Gastrocnemius medialis (tissue), 4 donors: ENCODE data around the gene LPAR4. TPM values are rescaled to one million over a fixed set of nuclear protein-coding genes. Genes with fewer than 3 reads are reported as not detected.

Experiments used
- ATAC-seq, 2 donors: fragments of 150-250 bp; one replicate each; pipeline ENCODE4 v1.9.1; 2016
- DNase-seq, 2 donors: peaks; one replicate each; pipeline ENCODE4 v3.0.0-alpha.2; 2019
- H3K27ac ChIP-seq, 4 donors: fragments of 200-600 bp; sonication (generic); 1 replicate in 1 of 4; 2 replicates in 3 of 4; pipeline ENCODE4 v1.5.1; 2016 to 2018; ENCODE audit warnings: mild to moderate bottlenecking in 2 of 4, moderate library complexity in 1 of 4
- H3K27me3 ChIP-seq, 3 donors: fragments of 200-600 bp; sonication (generic) in 2 of 3; 1 replicate in 1 of 3; 2 replicates in 2 of 3; pipeline versions ENCODE4 v1.5.1 to v1.6.0; 2016 to 2019; ENCODE audit warnings: mild to moderate bottlenecking in 1 of 3, moderate library complexity in 1 of 3
- H3K36me3 ChIP-seq, 2 donors: fragments of 200-600 bp; sonication (generic) in 1 of 2; one replicate each; pipeline ENCODE4 v1.5.1; 2017 to 2018
- H3K4me1 ChIP-seq, 2 donors: fragments of 200-600 bp; sonication (generic) in 1 of 2; one replicate each; pipeline ENCODE4 v1.5.1; 2016 to 2017; ENCODE audit warnings: mild to moderate bottlenecking in 2 of 2
- H3K4me3 ChIP-seq, 4 donors: fragments of 200-600 bp; sonication (generic) in 3 of 4; 1 replicate in 1 of 4; 2 replicates in 3 of 4; pipeline ENCODE4 v1.5.1; 2016 to 2019; ENCODE audit warnings: mild to moderate bottlenecking in 2 of 4
- H3K9me3 ChIP-seq, 3 donors: fragments of 200-600 bp; sonication (generic) in 2 of 3; 1 replicate in 1 of 3; 2 replicates in 2 of 3; pipeline ENCODE4 v1.5.1; 2016 to 2019
- CTCF ChIP-seq, 5 experiments: fragments of 450-650 bp in 3 of 5; fragments of 200-600 bp in 2 of 5; sonication (generic) in 2 of 5; IDR thresholded peaks in 4 of 5; conservative IDR thresholded peaks in 1 of 5; 1 replicate in 4 of 5; 2 replicates in 1 of 5; pipeline ENCODE4 v1.5.1; 2016 to 2019; ENCODE audit warnings: antibody characterized with exemption in 5 of 5, mild to moderate bottlenecking in 3 of 5, moderate library complexity in 3 of 5
- POLR2A ChIP-seq, 2 donors: fragments of 450-650 bp; IDR thresholded peaks; one replicate each; pipeline ENCODE4 v1.6.1; 2017; ENCODE audit warnings: antibody characterized with exemption in 2 of 2, mild to moderate bottlenecking in 2 of 2, moderate library complexity in 2 of 2
- in situ Hi-C, 4 donors: fragments of 200-750 bp; cut with MboI; loops; one replicate each; pipeline versions ENCODE4 v1.15.0 to v1.8.0; 2017; ENCODE audit warnings: low sequenced_read_pairs in 4 of 4
- intact Hi-C: fragments of 100-400 bp; cut with DNase I; formaldehyde crosslinking; loops from one replicate; pipeline ENCODE4 v1.15.1; 2023; ENCODE audit warnings: low total_unique reads
- total RNA-seq, 4 donors: library from RNA; depleted of rRNA; stranded (reverse); fragments of >200 nt; gene quantifications; one replicate each; pipeline versions ENCODE4 v1.1.0 to v1.2.3, GENCODE V29; 2016

The LPAR4 gene
- total RNA-seq, 4 donors from 2014 or later, result 0.22 TPM; not detected in 3

DNA sequence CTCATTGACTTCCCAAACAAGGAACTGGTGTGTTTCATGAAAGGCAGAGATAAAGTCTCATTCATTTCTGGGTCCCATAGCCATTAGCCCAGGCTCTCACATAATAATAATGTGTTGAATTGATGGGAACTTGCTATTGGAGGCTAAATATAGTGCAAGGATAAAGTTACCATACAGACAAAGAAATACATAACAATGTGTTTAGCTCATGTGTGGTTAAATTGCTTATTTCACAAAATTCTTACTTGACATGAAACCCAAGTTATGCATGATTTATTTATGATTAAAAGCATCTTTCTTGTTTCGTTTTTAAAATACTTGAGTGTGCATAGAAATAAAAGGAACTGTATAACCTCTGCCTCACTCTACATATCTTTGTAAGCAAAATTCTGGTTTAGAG is 37.3 kb upstream of the LPAR4 start:
- Histone ChIP-seq H3K4me3 (no peak overlapping the region), H3K27ac (no peak overlapping the region), H3K4me1 (no peaks in the 10 kb centered on the region), H3K36me3 (no peaks in the 10 kb centered on the region), H3K27me3 (no peaks in the 10 kb centered on the region), H3K9me3 (no peaks in the 10 kb centered on the region)
- intact Hi-C loops, result no loop called here
- ATAC-seq (no peak), DNase-seq (no peak)
- TF ChIP-seq POLR2A (IDR thresholded peaks at IDR 0.05), result no peak
- TF ChIP-seq CTCF (IDR thresholded peaks at IDR 0.05 in 4 of 5, conservative IDR thresholded peaks at IDR 0.05 in 1 of 5), result no peak
- in situ Hi-C loops, result no loop called here

GRCh38 chrX:78712336-78712735 is 35.2 kb upstream of the LPAR4 start:
- ATAC-seq, result no peak
- intact Hi-C loops, result no loop called here

DNA sequence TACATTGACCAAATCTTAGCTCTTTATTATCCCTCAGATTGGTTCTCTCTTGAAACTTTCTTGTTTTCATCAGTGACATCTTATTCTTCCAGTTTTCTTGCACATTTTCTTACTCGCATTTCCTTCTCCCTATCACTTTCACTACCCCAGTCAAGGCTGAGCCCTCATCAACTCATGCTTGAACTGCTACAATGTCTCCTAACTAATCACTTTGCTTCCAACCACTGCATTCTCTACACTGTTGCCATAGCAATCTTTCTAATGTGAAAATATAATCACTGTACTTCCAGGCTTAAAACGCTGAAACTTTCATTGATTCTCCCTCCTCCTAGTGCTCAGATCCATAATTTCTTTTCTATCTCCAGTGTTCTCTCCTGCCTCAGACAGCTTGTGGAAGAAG is 22.2 kb upstream of the LPAR4 start:
- no peak for ATAC-seq
- no peaks in the 10 kb centered on the region for H3K4me1 ChIP-seq

More at GRCh38 chrX:78712336-78712735, 35.2 kb upstream of the LPAR4 start:
- no peak overlapping the region for H3K4me3 ChIP-seq
- in situ Hi-C loops, result no loop called here
- H3K9me3 ChIP-seq, result no peaks in the 10 kb centered on the region
- H3K36me3 ChIP-seq, result no peaks in the 10 kb centered on the region
- H3K4me1 ChIP-seq, result no peaks in the 10 kb centered on the region
- TF ChIP-seq POLR2A (IDR thresholded peaks at IDR 0.05) (no peak), CTCF (IDR thresholded peaks at IDR 0.05 in 4 of 5, conservative IDR thresholded peaks at IDR 0.05 in 1 of 5) (no peak)
- no peak for DNase-seq
- no peaks in the 10 kb centered on the region for H3K27me3 ChIP-seq
- no peak overlapping the region for H3K27ac ChIP-seq

GRCh38 chrX:78746496-78746895 is 1.0 kb upstream of the LPAR4 start:
- no peak for DNase-seq
- no peak for ATAC-seq
- Histone ChIP-seq H3K27ac (no peak overlapping the region), H3K4me1 (no peaks in the 10 kb centered on the region), H3K27me3 (no peaks in the 10 kb centered on the region), H3K4me3 (no peak overlapping the region), H3K9me3 (no peaks in the 10 kb centered on the region), H3K36me3 (no peaks in the 10 kb centered on the region)
- intact Hi-C loops (no loop called here), in situ Hi-C loops (no loop called here)
- TF ChIP-seq POLR2A (IDR thresholded peaks at IDR 0.05) (no peak), CTCF (IDR thresholded peaks at IDR 0.05 in 4 of 5, conservative IDR thresholded peaks at IDR 0.05 in 1 of 5) (no peak)

More for the DNA sequence above, 22.2 kb upstream of the LPAR4 start:
- intact Hi-C loops, result no loop called here
- Histone ChIP-seq H3K27me3 (no peaks in the 10 kb centered on the region), H3K27ac (no peak overlapping the region), H3K36me3 (no peaks in the 10 kb centered on the region), H3K4me3 (no peak overlapping the region), H3K9me3 (no peaks in the 10 kb centered on the region)
- in situ Hi-C loops, result no loop called here
- DNase-seq, result no peak
- TF ChIP-seq CTCF (IDR thresholded peaks at IDR 0.05 in 4 of 5, conservative IDR thresholded peaks at IDR 0.05 in 1 of 5) (no peak), POLR2A (IDR thresholded peaks at IDR 0.05) (no peak)

DNA sequence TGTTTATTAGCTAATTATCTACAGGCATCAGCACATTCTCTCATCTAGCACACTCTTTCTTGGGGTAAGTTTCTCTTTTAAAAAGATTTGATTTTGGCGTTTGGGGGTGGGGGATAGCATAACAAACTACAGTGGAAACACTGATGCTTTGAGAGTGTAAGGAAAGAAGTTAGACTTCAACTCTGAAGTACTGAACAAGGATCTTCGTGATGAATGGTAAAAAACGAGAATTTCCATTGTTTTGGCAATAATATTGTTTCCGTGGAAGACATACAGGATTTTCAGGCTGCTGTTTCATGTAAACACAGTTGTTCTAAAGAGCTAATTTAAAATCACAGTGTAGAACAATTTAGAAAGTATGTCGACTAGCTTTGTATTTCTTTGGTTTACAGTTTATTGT is 451 bp downstream of the LPAR4 start:
- intact Hi-C loops (no loop called here), in situ Hi-C loops (no loop called here)
- no peaks in the 10 kb centered on the region for H3K9me3 ChIP-seq

More for the DNA sequence above, 451 bp downstream of the LPAR4 start:
- DNase-seq (no peak), ATAC-seq (no peak)
- Histone ChIP-seq H3K27me3 (no peaks in the 10 kb centered on the region), H3K27ac (no peak overlapping the region), H3K36me3 (no peaks in the 10 kb centered on the region), H3K4me1 (no peaks in the 10 kb centered on the region), H3K4me3 (peak overlapping the region in 2 of 4 donors; percentile 17 to 19)
- TF ChIP-seq POLR2A (IDR thresholded peaks at IDR 0.05) (no peak), CTCF (IDR thresholded peaks at IDR 0.05 in 4 of 5, conservative IDR thresholded peaks at IDR 0.05 in 1 of 5) (no peak)
